Measurements from ENCODE around the gene VEPH1.
"Not testable (repeated sequence)": the region's sequence is repeated elsewhere in the genome, so short reads cannot be mapped to it uniquely, and the experiment has no call there.

VEPH1 gene

GRCh38 chr3:157381606-157382005 is 121.6 kb downstream of the VEPH1 start:
- no peak for DNase-seq

- no peak for DNase-seq
These were observed 123.6 kb downstream of the VEPH1 start for GRCh38 chr3:157379525-157380140.

GRCh38 chr3:157376603-157377300 is 126.5 kb downstream of the VEPH1 start:
- DNase-seq: no peak

GRCh38 chr3:157375342-157375986 is 127.8 kb downstream of the VEPH1 start:
- DNase-seq: no peak

GRCh38 chr3:157374933-157375332 is 128.3 kb downstream of the VEPH1 start:
- DNase-seq: no peak

- no peak for DNase-seq
These were observed 129.4 kb downstream of the VEPH1 start for GRCh38 chr3:157373783-157374182.

GRCh38 chr3:157370867-157371266 is 132.3 kb downstream of the VEPH1 start:
- DNase-seq: no peak

- no peak for DNase-seq
These were observed 133.3 kb downstream of the VEPH1 start for GRCh38 chr3:157369727-157370421.

- no peak for DNase-seq
These were observed 135.0 kb downstream of the VEPH1 start for GRCh38 chr3:157368171-157368570.

- no peak for DNase-seq
These were observed 139.8 kb downstream of the VEPH1 start for GRCh38 chr3:157363393-157363792.

GRCh38 chr3:157362348-157362747 is 140.9 kb downstream of the VEPH1 start:
- no peak for DNase-seq

- no peak for DNase-seq
These were observed 143.2 kb downstream of the VEPH1 start for GRCh38 chr3:157360044-157360443.

GRCh38 chr3:157356541-157356940 is 146.7 kb downstream of the VEPH1 start:
- DNase-seq: no peak

GRCh38 chr3:157355276-157355675 is 147.9 kb downstream of the VEPH1 start:
- DNase-seq: no peak

GRCh38 chr3:157354722-157355121 is 148.5 kb downstream of the VEPH1 start:
- DNase-seq: no peak

GRCh38 chr3:157354254-157354653 is 149.0 kb downstream of the VEPH1 start:
- no peak for DNase-seq

- DNase-seq: no peak
These were observed 149.6 kb downstream of the VEPH1 start for GRCh38 chr3:157353652-157354051.

- DNase-seq: no peak
These were observed 151.2 kb downstream of the VEPH1 start for GRCh38 chr3:157351981-157352380.

GRCh38 chr3:157350651-157351050 is 152.6 kb downstream of the VEPH1 start:
- not testable (repeated sequence) for DNase-seq

- DNase-seq: not testable (repeated sequence)
These were observed 154.7 kb downstream of the VEPH1 start for GRCh38 chr3:157348304-157349075.

- no peak for DNase-seq
These were observed 155.5 kb downstream of the VEPH1 start for GRCh38 chr3:157347577-157348303.

Measured in NCI-H1436 treated with DMSO at 0.1 percent for 48 hours (cell line).